ENCODE results near the gene RELT.

DNA sequence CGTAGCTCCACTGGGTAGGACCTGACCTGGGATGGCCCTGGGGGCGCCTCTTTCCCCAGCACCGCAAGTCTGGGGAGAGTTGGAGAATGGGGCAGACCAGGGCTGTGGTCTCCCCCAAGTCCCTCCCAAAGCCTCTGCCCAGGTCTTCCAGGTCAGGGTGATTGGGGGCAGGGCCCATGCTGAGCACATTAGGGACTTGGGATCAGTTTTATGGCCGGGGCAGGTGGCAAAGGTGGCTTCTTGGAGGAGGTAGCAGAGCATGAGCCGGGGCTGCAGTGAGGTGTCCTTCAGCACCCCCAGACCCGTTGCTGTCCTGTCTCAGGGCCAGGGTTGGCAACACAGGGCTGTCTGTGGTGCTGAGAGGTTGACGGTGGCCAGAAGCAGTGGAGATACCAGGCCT is 6.0 kb downstream of the RELT start:
- TF ChIP-seq POLR2AphosphoS5 (IDR thresholded peaks at IDR 0.05; ENCODE audit: borderline replicate concordance, low read depth, low read length), result no peak
- TF ChIP-seq EZH2 (IDR thresholded peaks at IDR 0.05), result no peak
- no peak for TF ChIP-seq FOXP2 (optimal IDR thresholded peaks at IDR 0.05; ENCODE audit: control extremely low read depth, extremely low read length, insufficient read depth)

Measured in SK-N-MC (cell line).